NCI-H2171 (cell line): ENCODE measurements around the gene CSTPP1.
A peak's percentile ranks its signal among the peaks of the same experiment; 100 is the strongest.

ENCODE experiments used
- DNase-seq: peaks from one replicate; lab custom pipeline; 2025; lab: John Stamatoyannopoulos, UW

Gene CSTPP1, protein sequence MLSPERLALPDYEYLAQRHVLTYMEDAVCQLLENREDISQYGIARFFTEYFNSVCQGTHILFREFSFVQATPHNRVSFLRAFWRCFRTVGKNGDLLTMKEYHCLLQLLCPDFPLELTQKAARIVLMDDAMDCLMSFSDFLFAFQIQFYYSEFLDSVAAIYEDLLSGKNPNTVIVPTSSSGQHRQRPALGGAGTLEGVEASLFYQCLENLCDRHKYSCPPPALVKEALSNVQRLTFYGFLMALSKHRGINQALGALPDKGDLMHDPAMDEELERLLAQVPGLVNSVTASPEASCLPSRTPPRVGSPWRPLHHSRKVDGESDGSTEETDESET

DNA sequence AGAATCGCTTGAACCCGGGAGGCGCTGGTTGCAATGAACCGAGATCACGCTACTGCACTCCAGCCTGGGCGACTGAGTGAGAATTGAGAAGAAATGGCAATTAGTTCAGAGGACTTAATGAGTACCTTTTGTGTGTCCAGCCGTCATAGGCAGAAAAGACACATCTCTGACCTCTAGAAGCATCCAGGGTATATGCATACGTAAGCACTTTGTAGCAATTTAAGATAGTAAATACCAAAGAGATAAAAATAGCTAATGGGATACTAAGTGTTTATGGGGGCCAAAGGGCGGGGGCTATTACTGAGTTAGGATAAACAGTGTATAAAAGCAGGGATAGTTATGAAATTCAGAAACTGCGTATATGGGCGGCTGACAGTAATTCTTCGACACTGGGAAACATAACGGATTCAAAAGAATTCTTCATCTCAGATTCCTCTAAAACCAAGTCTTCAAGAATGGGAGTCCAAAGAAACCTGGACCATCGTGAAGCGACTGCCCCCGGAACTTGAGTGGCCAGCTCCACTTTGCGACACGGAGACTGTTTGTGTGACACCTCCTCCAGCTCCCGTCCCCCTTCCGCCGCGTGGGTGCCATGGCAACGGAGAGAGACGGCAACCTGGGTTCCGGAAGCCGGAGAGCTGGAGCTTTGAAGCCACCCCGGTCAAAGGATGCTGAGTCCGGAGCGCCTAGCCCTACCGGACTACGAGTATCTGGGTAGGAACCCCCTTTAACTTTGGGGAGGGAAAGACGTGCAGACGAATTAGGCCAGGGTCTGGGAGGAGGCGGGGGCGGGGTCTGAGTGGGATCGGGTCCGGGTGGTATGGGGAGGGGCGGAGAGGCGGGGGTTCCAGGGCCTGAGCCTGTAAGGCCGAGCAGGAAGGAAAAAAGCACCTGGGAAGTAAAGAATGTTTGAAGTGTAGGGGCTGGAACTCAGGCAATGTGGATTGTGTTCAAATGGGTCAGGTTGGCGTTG, at the start of gene CSTPP1:
CSTPP1 (plus strand) TSS at position 624 of the 973 bp plus-strand sequence; CDS start at position 669, 45 bp downstream.
- DNase-seq = peak; percentile 91

DNA sequence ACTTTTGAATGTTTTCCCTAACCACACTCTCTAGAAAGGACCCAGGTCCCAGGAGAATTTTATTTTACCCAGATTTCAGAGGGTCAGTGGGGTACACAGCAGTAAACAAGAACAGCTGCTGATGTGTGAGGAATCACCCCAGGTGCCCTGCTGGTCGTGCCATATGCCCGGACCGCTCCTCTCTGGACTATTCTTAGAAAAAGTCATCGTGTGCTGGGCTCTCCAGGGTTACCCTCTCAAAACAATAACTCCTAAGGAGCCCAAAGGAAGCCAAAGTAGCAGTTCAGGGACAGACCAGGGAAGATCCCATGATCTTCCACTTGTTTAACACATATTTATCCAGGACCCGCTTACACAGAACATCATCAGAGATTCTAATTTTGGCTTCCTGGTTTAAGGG, 47.9 kb upstream of the CSTPP1 start:
- no peak for DNase-seq

DNA sequence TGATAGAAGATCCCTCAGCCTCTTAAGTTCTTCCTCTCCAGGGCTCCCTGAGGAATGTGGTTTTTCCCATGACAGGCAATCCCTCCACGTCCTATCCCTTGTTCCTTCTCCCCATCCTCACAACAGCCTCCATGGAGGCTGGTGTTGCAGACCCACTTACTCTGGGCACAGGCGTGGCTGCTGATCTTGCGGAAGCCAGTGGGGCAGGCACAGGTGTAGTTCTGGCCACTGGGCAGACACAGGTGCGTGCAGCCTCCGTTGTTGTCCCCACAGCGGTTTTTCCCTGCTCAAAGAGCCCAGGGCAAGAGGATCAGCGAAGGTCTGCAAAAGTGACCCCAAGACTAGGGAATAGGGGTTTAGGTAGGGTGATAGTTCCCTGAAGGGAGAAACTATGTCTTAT, 47.3 kb upstream of the CSTPP1 start:
- DNase-seq = no peak

DNA sequence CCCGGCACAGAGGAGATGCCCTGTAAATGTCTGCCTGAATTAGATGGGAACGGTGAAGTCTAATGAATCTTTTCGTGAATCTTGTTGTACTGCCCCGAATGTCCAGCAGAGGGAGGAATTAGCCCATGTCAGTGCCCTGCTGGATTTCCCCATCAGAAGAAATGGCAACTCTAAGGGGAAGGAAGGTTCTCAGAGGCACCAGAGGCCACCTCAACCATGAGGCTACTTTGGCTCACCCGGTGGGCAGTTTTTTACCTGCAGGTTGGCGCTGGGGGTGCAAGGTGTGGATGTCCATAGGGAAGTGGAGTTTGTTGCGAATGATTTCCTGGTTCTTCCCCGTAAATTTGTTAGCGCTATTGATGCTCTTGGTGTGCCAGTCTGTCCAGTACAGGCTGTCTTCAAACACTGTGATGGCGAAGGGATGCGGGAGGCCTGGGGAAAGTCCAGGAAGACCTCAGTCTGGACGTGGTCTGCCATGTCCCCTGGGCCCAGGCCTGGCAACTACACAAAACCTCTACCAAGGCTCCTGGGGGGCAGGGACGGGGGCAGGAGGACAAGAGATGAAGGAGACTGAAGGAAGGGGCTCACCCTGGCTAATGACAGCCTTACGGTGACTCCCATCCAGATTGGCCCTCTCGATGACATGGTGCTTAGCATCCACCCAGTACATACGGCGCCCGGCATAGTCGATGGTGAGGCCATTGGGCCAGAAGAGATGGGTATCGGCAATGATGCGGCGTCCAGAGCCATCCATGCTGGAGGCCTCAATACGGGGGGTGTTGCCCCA, 46.7 kb upstream of the CSTPP1 start:
- peak; percentile 47 for DNase-seq

DNA sequence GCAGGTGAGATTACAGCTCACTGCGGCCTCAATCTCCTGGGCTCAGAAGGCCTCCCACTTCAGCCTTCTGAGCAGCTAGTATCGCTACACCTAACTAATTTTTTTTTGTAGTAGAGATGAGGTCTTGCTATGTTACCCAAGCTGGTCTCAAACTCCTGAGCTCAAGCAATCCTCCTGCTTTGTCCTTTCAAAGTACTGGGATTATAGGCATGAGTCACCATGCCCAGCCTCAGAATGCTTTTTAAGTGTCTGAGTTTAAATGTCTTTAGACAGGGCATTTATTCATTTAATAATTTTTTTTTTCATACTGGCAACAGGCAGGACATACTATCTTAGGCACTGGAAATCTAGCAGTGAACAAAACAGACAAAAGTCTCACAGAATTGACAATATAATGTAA, 45.9 kb upstream of the CSTPP1 start:
- DNase-seq = no peak

DNA sequence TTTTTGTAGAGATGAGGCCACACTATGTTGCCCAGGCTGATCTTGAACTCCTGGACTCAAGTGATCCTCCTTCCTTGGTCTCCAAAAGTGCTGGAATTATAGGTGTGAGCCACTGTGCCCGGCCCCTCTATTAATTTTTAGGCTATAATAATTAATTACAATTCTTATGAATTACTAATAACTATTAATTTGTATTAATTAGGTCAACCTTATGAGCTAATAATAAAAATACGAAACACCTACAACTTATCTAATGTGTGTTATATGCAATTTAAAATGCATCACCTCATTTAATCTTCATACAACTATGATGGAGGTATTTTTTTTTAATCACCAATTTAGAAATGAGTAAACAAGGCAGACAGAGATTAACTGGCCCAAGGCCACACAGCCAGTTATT, 44.5 kb upstream of the CSTPP1 start:
- no peak for DNase-seq

DNA sequence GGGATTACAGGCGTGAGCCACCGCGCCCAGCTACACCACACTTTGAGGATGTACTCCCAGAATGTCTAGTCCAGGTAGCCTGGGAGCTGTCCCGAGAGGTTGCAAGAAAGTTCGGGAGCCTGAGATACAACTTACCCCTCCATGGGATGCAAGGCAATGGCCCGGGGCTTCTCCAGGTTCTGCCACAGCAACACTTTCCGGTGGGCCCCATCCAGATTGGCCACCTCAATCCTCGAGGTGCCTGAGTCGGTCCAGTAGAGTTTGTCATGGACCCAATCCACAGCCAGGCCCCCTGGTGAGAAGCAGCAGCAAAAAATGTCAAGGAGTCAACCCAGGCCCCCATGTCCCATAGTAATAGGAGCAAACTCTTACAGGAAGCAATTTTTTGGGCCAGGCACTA, 43.7 kb upstream of the CSTPP1 start:
- DNase-seq = no peak

DNA sequence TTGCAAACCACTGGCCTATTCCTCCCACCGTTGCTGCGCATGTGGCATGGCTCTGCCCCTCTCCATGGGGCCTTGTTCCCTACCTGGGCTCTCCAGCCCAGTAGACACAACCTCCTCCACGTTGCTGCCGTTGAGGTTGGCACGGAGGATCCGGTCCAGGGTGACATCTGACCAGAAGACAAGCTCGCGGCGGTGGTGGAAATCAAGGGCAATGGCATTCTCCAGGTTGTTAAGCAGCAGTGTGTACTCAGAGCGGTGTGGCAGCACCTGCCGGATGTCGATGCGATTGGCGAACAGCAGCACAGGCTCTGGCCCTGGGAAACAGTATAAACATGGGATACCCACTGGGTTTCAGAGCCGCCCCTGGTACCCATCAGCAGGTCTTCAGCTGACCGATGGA, 42.1 kb upstream of the CSTPP1 start:
- no peak for DNase-seq

DNA sequence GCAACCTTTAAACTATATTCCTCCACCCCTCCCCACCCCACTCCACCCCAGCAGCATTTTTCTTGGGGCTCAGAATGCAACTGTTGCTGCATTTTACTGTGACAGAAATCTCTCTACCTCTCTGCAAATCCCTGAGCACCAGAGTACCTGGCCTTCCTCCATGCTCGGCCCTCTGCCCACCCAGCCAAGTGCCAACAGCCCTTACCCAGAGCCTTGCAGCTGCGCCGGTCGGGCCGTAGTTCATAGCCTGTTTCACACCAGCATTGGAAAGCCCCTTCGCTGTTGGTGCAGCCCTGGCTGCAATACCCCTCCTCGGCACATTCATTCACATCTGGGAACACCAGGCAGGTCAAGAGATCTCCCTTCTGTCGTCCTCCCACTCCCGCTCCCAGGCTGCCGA, 41.6 kb upstream of the CSTPP1 start:
- DNase-seq = no peak

DNA sequence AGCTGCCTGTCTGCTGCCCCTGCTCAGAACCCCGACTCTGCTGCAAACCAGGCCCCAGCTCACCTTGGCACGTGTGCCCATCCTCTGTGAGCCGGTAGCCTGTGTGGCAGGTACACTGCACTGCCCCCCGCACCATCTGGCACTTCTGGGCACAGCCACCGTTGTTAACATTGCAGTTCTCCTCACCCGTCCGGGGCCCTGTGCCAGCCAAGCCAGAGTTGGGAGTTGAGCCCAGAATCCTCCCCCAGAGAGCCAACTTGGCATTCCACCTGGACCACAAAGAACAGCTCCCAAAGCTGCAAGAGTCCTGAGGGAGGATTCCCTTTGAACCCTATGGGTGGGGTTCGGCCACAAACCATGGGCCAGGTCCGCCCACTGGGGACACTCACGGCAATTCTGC, 40.7 kb upstream of the CSTPP1 start:
- DNase-seq = no peak

DNA sequence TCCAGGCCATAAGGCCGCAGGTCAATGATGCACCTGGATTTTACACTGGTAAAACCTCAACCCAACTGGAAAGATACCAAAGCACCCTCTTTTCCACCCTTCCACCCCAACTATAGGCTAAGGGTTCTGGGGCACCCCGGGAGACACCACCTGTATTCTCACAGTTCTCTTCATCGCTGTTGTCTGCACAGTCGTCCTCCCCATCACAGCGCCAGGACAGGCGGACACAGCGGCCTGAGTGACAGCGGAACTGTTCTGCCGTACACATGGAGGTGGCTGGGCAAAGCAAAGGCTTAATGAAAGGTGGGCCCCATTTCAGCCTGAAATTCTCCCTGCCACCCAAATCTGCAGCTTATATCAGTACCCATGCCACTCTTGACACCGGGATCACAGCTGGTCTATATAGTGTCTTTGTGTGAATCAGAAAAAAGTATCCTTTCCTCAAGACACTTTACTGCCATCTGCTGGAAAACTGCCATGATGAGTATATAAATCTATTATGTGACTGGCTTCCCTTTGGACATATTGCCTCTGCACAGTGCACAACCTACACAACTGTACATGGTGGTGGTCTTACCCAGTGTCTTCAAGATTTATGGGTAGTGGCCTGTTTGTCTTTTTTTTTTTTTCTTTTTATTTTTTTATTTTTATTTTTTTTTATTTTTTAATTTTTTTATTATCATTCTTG, 39.7 kb upstream of the CSTPP1 start:
- DNase-seq = no peak

DNA sequence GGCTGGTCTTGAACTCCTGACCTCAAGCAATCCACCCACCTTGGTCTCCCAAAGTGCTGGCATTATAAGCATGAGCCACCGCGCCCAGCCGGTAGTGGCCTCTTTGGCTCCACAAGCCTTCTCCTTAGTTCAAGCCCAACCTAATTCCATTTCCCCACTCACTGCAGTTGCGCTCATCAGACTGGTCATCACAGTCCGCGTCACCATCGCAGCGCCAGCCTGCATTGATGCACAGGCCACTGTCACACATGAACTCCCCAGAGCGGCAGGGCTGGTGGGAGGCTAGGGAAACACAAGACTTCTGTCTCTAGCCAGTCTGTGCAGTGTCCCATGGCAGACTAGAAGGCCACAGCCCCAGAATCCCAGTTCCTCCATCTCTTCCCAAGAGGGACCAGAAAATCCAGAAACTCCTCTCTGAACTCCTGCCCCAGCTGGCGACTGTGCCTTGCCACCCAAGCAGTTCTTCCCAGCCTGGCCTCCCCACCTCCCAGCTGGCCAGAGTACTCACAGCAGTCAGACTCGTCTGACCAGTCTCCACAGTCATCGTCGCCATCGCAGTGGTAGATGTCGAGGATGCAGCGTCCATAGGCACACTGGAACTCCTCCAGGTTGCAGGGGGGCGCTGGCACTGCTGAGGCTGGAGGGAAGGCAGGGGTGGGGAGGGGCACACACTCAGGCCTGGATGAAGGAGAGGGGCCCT, 38.0 kb upstream of the CSTPP1 start:
- DNase-seq = no peak

DNA sequence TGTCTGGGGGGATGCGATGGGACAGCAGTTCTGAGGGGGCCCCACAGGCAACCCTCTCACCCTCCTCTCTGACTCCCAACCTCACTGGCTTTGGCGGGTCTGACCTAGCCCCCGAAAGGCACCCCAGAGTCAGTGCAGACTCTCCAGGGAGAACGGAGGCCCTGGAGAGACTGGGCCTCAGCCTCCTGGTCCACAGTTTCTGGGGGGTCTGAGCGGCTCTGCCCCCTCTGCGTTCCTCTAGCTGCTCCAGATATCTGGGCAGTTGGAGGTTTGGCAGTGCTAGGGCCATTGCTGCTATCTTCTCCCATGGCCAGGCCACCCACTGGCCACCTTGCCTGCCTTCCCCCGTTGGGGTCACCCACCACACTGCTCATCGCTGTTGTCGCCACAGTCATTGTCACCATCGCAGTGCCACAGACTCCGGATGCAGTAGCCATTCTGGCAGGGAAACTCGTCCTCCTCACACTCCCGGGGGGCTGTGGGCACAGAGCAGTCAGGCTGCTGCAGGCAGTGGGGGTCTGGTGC, 37.0 kb upstream of the CSTPP1 start:
- no peak for DNase-seq

DNA sequence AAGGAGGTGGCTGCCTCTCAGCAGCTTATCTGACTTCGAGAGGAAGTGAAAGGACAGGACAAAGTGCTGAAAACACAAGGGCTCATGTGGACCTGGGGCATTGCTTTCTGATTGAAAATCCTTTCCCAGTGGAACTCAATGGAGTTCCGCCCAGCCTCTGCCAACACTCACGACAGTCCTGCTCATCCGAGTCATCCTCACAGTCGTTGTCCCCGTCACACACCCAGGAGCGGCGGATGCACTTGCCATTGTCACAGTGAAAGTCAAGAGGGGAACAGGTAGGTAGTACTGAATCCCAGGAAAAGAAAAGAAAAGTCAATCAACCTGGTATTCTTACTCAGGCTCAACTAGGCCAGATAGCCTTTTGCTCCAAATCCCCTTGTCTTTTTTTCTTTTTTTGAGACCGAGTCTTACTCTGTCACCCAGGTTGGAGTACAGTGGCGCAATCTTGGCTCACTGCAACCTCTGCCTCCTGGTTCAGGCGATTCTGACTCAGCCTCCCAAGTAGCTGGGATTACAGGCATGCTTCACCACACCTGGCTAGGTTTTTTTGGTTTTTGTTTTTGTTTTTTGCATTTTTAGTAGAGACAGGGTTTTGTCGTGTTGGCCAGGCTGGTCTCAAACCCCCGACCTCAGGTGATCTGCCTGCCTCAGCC, 36.3 kb upstream of the CSTPP1 start:
- no peak for DNase-seq

DNA sequence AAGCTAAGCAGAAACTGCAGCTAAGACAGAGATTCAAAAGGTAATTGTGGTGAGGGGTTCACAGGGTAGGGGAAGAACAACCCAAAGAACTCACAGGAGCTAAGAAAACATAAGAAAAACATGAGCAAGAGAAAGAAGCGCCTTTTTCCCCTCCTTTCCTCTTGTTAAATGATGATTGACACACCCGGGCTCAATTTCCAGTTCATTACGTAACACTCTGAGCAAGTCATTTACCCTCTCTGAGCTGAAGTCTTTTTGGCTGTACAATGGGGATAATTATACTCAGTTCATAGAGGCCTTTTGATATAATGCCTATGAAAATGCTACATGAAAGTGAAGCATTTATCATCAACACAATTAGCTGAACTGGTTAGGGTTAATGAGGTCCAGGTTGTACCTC, 35.4 kb upstream of the CSTPP1 start:
- DNase-seq = no peak

DNA sequence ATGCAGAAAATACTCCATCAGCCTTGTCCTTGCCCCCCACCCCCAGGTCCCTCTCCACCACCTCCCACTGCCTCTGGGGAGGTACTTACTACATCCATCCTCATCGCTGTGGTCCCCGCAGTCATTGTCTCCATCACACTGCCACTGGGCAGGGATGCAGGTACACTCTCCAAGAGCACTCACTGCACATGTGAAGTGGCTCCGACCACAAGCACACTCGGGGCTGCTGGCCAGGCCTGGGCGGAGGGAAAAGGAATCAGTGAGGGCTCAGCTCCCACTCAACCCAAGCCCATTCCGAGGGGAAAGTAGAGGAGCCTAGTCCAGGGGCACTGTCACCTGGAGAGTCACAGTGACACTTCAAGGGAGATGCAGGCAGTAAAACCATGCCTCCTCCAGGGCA, 33.9 kb upstream of the CSTPP1 start:
- no peak for DNase-seq

DNA sequence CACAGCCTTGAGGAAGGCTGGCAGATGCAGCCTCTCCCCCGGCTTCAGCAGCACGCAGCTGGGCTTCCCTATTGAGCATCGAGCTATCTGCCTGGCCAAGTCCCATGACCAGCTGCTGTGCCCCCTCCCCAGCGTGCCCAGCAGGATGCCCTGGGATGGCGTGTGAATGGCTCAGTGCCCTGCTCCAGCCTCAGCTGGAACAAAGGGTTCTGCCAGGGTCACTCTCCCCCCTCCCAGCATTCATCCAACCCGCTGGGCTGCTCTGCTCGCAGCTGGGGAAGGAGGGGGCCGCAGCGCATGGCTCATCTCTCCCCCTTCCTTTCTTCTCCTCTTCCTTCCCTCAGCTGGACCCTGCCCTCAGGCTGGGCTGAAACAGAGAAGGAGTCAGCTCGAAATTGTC, 32.7 kb upstream of the CSTPP1 start:
- no peak for DNase-seq

DNA sequence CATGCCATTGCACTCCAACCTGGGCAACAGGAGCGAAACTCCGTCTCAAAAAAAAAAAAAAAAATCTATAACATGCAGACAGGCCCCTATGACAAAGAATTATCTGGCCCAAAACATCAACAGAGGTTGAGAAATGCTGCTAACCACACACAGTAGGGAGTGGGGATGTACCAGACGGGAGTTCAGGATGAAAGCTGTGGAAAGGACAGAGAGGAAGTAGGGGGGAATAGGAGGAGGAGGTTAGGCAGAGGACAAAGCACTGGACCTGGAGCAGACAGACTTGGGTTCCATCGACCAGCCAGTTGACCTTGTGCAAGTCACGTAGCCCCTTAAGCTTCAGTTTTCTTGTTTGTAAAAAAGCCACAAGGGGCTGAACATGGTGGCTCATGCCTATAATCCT, 30.8 kb upstream of the CSTPP1 start:
- no peak for DNase-seq

DNA sequence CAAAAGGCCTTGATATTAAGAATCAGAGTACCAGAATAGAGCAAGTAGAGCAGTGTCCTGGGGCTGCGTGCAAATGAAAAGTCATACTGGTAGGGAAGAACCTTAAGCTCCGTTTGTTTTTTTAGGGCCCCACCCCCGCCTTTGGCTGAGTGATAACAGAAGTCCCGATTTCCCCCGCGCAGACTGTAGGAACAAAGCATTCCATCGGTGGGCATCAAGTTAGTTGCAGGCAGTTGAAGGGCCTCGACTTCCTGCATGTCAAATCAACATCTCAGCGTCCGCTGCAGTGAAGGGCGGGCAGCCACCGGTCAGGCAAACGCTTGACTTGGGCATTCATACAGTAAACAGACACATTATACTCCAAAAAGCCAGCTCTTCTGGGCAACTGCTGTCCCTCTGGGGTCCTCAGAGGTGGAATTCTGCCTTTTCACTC, 29.9 kb upstream of the CSTPP1 start:
- DNase-seq = no peak

DNA sequence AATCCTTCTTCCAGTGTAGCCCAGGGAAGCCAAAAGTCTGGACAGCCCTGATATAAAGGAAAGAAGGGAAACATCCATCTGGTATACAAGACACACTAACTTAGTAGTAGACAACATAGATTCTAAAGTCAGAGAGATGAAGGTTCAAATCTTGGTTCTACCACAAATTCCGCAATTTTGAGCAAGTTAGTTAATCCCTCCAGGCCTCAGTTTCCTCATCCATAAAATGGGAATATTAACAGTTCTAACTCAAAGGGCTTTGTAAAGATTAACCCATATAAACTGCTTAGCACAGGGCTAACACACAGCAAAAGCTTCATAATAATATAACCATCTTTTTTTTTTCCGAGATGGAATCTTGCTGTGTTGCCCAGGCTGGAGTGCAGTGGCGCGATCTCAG, 29.0 kb upstream of the CSTPP1 start:
- no peak for DNase-seq
